H54 (cell line): ENCODE results near the gene AP2A1.

Experiments
- DNase-seq: peaks from one replicate; pipeline ENCODE4 v3.0.0; 2011; ENCODE audit warnings: low spot score, mixed read lengths; ENCODE audit not compliant: insufficient read length
- FAIRE-seq: peaks from 3 replicates; lab custom pipeline; 2011; peaks lifted over from hg19 to GRCh38; lab: Jason Lieb, UNC
- POLR2A ChIP-seq: IDR thresholded peaks from 2 replicates; pipeline ENCODE4 v1.6.1; 2011; ENCODE audit warnings: low read depth, mild to moderate bottlenecking, low read length

AP2A1 gene

GRCh38 chr19:49774969-49775368 is 8.2 kb downstream of the AP2A1 start:
- DNase-seq (no peak), FAIRE-seq (no peak)
- no peak for TF ChIP-seq POLR2A

GRCh38 chr19:49775742-49776370 is 9.1 kb downstream of the AP2A1 start:
- TF ChIP-seq POLR2A = no peak
- DNase-seq = no peak
- FAIRE-seq = no peak

- FAIRE-seq (no peak), DNase-seq (no peak)
- no peak for TF ChIP-seq POLR2A
Observed at GRCh38 chr19:49776371-49776764, 9.6 kb downstream of the AP2A1 start.

GRCh38 chr19:49779731-49780555 is 13.1 kb downstream of the AP2A1 start:
- TF ChIP-seq POLR2A = no peak
- no peak for DNase-seq
- FAIRE-seq = no peak

- FAIRE-seq = no peak
- DNase-seq = no peak
- TF ChIP-seq POLR2A = no peak
Observed at GRCh38 chr19:49780861-49781260, 14.1 kb downstream of the AP2A1 start.

GRCh38 chr19:49781394-49781793 is 14.6 kb downstream of the AP2A1 start:
- no peak for TF ChIP-seq POLR2A
- no peak for FAIRE-seq

GRCh38 chr19:49782515-49782914 is 15.7 kb downstream of the AP2A1 start:
- no peak for DNase-seq
- FAIRE-seq = no peak
- TF ChIP-seq POLR2A = no peak

More at GRCh38 chr19:49781394-49781793, 14.6 kb downstream of the AP2A1 start:
- no peak for DNase-seq

GRCh38 chr19:49786376-49786820 is 19.6 kb downstream of the AP2A1 start:
- peak; percentile 87 for DNase-seq
- no peak for TF ChIP-seq POLR2A
- no peak for FAIRE-seq

GRCh38 chr19:49787746-49788145 is 20.9 kb downstream of the AP2A1 start:
- no peak for FAIRE-seq
- no peak for DNase-seq
- no peak for TF ChIP-seq POLR2A

GRCh38 chr19:49788857-49789256 is 22.1 kb downstream of the AP2A1 start:
- no peak for FAIRE-seq
- TF ChIP-seq POLR2A = no peak
- DNase-seq = no peak

GRCh38 chr19:49790866-49791265 is 24.1 kb downstream of the AP2A1 start:
- no peak for DNase-seq
- no peak for FAIRE-seq

GRCh38 chr19:49791776-49792445 is 25.1 kb downstream of the AP2A1 start:
- no peak for TF ChIP-seq POLR2A
- FAIRE-seq (no peak), DNase-seq (no peak)

More at GRCh38 chr19:49790866-49791265, 24.1 kb downstream of the AP2A1 start:
- TF ChIP-seq POLR2A = no peak

GRCh38 chr19:49792829-49793560 is 26.2 kb downstream of the AP2A1 start:
- no peak for DNase-seq
- TF ChIP-seq POLR2A = no peak
- no peak for FAIRE-seq

- TF ChIP-seq POLR2A = no peak
- FAIRE-seq (no peak), DNase-seq (peak; percentile 74)
Observed at GRCh38 chr19:49793561-49793840, 26.7 kb downstream of the AP2A1 start.
